GM18858 (cell line): Measurements from ENCODE around the gene NOC4L.
"Not testable (repeated sequence)": the region's sequence is repeated elsewhere in the genome, so short reads cannot be mapped to it uniquely, and the experiment has no call there.

Source experiments
- ATAC-seq: cut with Tn5 transposase; IDR thresholded peaks from one replicate; pipeline ENCODE4 v1.9.1; 2021; ENCODE audit not compliant: unreplicated experiment

The NOC4L gene

GRCh38 chr12:132144115-132144809 is at the start of gene NOC4L, which contains the start of gene DDX51:
NOC4L (plus strand) TSS chr12:132144457; CDS start chr12:132144489, 32 bp downstream.
DDX51 (minus strand) TSS chr12:132144319; CDS start chr12:132144296, 23 bp downstream.
- ATAC-seq, result peak; percentile 78

- ATAC-seq, result no peak
Measured at GRCh38 chr12:132095520-132096409, 48.5 kb upstream of the NOC4L start.

GRCh38 chr12:132099739-132100138 is 44.5 kb upstream of the NOC4L start:
- ATAC-seq, result no peak

GRCh38 chr12:132100306-132101065 is 43.8 kb upstream of the NOC4L start:
- ATAC-seq, result no peak

- no peak for ATAC-seq
Measured at GRCh38 chr12:132102297-132102696, 42.0 kb upstream of the NOC4L start.

- ATAC-seq, result not testable (repeated sequence)
Measured at GRCh38 chr12:132103072-132103471, 41.2 kb upstream of the NOC4L start.

GRCh38 chr12:132103542-132104308 is 40.5 kb upstream of the NOC4L start:
- no peak for ATAC-seq

- no peak for ATAC-seq
Measured at GRCh38 chr12:132105467-132105866, 38.8 kb upstream of the NOC4L start.

GRCh38 chr12:132106921-132107320 is 37.3 kb upstream of the NOC4L start:
- ATAC-seq, result no peak

- ATAC-seq, result no peak
Measured at GRCh38 chr12:132108211-132108832, 35.9 kb upstream of the NOC4L start.

GRCh38 chr12:132109741-132110140 is 34.5 kb upstream of the NOC4L start:
- ATAC-seq, result no peak

- no peak for ATAC-seq
Measured at GRCh38 chr12:132110677-132111076, 33.6 kb upstream of the NOC4L start.

- no peak for ATAC-seq
Measured at GRCh38 chr12:132111654-132112304, 32.5 kb upstream of the NOC4L start.

GRCh38 chr12:132114667-132115066 is 29.6 kb upstream of the NOC4L start:
- no peak for ATAC-seq

- no peak for ATAC-seq
Measured at GRCh38 chr12:132115500-132115899, 28.8 kb upstream of the NOC4L start.

- ATAC-seq, result no peak
Measured at GRCh38 chr12:132116709-132117557, 27.3 kb upstream of the NOC4L start.

GRCh38 chr12:132117558-132117875 is 26.7 kb upstream of the NOC4L start:
- no peak for ATAC-seq

- ATAC-seq, result no peak
Measured at GRCh38 chr12:132118876-132119275, 25.4 kb upstream of the NOC4L start.

- ATAC-seq, result no peak
Measured at GRCh38 chr12:132121283-132121682, 23.0 kb upstream of the NOC4L start.
